ENCODE results near the gene PSMG1.

PSMG1 gene

GRCh38 chr21:39134288-39134810, 48.9 kb downstream of the PSMG1 start:
- TF ChIP-seq ZNF274 (IDR thresholded peaks at IDR 0.05; ENCODE audit: low read depth, low read length): no peak
- H3K4me3 ChIP-seq (ENCODE audit: low read length): no peak overlapping the region

GRCh38 chr21:39132248-39132647, 51.0 kb downstream of the PSMG1 start:
- TF ChIP-seq ZNF274 (IDR thresholded peaks at IDR 0.05; ENCODE audit: low read depth, low read length): no peak
- no peak overlapping the region for H3K4me3 ChIP-seq (ENCODE audit: low read length)

DNA sequence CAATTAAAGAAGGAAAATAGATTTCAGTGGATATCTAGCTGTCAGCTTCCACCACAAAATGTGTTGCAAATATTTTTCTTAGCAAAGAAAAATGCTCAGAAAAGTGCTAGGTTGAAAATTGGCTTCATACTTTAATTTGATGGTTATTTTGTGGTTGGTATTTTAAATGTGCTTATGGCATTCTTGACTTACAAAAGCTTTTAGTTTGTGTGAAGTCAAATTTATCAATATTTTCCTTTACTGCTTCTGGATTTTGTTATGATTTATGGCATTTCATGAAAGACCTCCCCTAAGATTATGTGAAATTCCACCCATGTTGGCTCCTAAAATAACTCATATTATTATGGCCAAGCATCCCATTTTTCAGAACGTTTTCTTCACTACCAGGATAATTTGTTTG, 51.5 kb downstream of the PSMG1 start:
- TF ChIP-seq ZNF274 (IDR thresholded peaks at IDR 0.05; ENCODE audit: low read depth, low read length): no peak
- no peak overlapping the region for H3K4me3 ChIP-seq (ENCODE audit: low read length)

DNA sequence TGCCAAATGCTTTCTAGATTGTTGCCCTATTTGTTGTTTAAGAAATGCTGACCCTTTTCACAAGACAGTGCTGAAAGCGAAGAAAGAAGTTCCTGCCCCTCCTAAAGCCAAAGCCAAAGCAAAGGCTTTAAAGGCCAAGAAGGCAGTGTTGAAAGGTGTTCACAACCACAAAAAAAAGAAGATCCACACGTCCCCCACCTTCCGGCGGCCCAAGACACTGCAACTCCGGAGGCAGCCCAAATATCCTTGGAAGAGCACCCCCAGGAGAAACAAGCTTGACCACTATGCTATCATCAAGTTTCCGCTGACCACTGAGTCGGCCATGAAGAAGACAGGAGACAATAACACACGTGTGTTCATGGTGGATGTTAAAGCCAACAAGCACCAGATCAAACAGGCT, 55.7 kb downstream of the PSMG1 start:
- TF ChIP-seq ZNF274 (IDR thresholded peaks at IDR 0.05; ENCODE audit: low read depth, low read length): no peak
- no peak overlapping the region for H3K4me3 ChIP-seq (ENCODE audit: low read length)

GRCh38 chr21:39126486-39126806, 56.8 kb downstream of the PSMG1 start:
- no peak for TF ChIP-seq ZNF274 (IDR thresholded peaks at IDR 0.05; ENCODE audit: low read depth, low read length)
- no peak overlapping the region for H3K4me3 ChIP-seq (ENCODE audit: low read length)

GRCh38 chr21:39125752-39126485, 57.3 kb downstream of the PSMG1 start:
- no peak for TF ChIP-seq ZNF274 (IDR thresholded peaks at IDR 0.05; ENCODE audit: low read depth, low read length)

More at GRCh38 chr21:39125752-39126485, 57.3 kb downstream of the PSMG1 start:
- no peak overlapping the region for H3K4me3 ChIP-seq (ENCODE audit: low read length)

Data from GM08714 (cell line).